Central memory CD8-positive, alpha-beta T cell (primary cell): ENCODE data around the gene ZNF598.
"Not testable (repeated sequence)": the region's sequence is repeated elsewhere in the genome, so short reads cannot be mapped to it uniquely, and the experiment has no call there.

ENCODE experiments used
- ATAC-seq: fragments of 150-1000 bp; cut with Tn5 transposase; replicated peaks from 2 replicates; pipeline ENCODE4 v1.10.0; 2022; ENCODE audit warnings: mild to moderate bottlenecking, moderate FRiP score, moderate number of reproducible peaks; ENCODE audit not compliant: poor library complexity, severe bottlenecking; ENCODE audit errors: extremely low read depth
- DNase-seq, 2 donors: peaks; one replicate each; pipeline ENCODE4 v3.0.0; 2021; ENCODE audit warnings: low spot score in 2 of 2
- H3K27ac Mint-ChIP-seq: one replicate; pipeline ENCODE4 v1.8.0; 2022; ENCODE audit warnings: low read depth, mild to moderate bottlenecking, moderate library complexity, mixed read lengths
- H3K27me3 Mint-ChIP-seq: one replicate; pipeline ENCODE4 v1.8.0; 2022; ENCODE audit warnings: mixed read lengths
- H3K36me3 Mint-ChIP-seq: one replicate; pipeline ENCODE4 v1.8.0; 2022; ENCODE audit warnings: mild to moderate bottlenecking, moderate library complexity, mixed read lengths; ENCODE audit not compliant: insufficient read depth
- H3K4me1 Mint-ChIP-seq: one replicate; pipeline ENCODE4 v1.8.0; 2022; ENCODE audit warnings: mixed read lengths
- H3K4me3 Mint-ChIP-seq: one replicate; pipeline ENCODE4 v1.8.0; 2022; ENCODE audit warnings: mild to moderate bottlenecking, moderate library complexity, mixed read lengths
- H3K9me3 Mint-ChIP-seq: one replicate; pipeline ENCODE4 v1.8.0; 2022; ENCODE audit warnings: mixed read lengths

Gene ZNF598

DNA sequence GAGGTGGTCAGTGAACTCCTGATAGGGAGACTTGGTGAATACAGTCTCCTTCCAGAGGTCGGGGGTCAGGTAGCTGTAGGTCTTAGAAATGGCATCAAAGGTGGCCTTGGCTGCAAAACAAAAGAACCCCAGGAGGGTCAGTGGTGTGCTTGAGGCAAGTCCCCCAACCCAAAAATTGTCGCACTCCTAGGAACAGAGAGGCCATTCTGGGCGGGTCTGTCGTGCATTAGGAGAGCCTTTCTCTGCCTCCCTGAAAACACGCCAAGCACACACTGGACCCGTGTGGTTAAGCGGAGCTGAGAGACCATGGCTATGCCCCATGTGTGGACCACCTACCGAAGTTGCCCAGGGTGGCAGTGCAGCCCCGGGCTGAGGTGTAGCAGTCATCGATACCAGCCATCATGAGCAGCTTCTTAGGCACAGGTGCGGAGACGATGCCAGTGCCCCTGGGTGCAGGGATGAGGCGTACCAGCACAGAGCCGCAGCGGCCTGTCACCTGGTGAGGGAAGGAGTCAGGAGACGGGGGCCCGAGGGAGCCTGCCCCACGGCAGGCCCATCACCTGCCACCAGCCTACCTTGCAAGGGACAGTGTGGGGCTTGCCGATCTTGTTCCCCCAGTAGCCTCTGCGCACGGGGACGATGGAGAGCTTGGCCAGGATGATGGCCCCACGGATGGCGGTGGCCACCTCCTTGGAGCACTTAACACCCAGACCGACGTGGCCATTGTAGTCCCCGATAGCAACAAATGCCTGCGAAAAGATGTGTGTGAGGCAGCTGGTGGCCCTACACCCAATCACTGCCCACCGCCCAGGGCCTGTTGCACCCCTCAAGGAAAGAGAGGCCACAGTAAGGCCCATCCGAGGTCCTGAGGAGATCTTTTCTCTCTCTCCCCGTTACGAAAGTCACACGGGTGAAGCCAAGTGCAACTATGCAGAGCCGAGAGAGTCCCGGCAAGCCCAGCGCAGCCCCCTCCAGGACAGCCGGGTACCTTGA is 47.2 kb downstream of the ZNF598 start:
- Mint-ChIP-seq H3K27ac (peak overlapping the region; percentile 99), H3K36me3 (peaks cover 57% of the 10 kb centered on the region), H3K4me1 (peaks cover 65% of the 10 kb centered on the region), H3K4me3 (peak overlapping the region; percentile 94)
- H3K9me3 Mint-ChIP-seq, DNase-seq, H3K27me3 Mint-ChIP-seq, ATAC-seq: not testable (repeated sequence)

DNA sequence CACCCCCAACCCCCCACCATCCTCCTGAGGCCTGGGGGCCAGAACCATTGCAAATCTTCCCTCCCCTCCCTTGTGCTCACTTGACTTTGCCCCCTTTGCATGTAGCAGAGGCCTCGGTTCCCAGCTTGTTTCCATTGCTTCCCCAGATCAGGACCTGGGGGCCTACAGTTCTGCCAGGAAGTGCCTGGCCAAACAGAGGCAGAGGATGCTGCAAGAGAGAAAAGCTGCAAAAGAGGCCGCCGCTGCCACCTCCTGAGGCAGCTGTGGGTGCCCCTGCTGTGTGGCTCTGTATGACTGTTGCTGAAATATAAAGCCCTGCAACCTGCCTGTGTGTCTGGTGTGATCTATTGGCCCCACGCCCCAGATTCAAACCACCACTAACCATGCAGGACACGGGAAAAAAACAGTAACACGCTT is 48.0 kb downstream of the ZNF598 start:
- ATAC-seq (no peak), DNase-seq (no peak)
- Mint-ChIP-seq H3K27me3 (no peaks in the 10 kb centered on the region), H3K9me3 (no peaks in the 10 kb centered on the region), H3K36me3 (peaks cover 57% of the 10 kb centered on the region), H3K4me3 (peak overlapping the region; percentile 94), H3K4me1 (peaks cover 65% of the 10 kb centered on the region), H3K27ac (peak overlapping the region; percentile 99)

DNA sequence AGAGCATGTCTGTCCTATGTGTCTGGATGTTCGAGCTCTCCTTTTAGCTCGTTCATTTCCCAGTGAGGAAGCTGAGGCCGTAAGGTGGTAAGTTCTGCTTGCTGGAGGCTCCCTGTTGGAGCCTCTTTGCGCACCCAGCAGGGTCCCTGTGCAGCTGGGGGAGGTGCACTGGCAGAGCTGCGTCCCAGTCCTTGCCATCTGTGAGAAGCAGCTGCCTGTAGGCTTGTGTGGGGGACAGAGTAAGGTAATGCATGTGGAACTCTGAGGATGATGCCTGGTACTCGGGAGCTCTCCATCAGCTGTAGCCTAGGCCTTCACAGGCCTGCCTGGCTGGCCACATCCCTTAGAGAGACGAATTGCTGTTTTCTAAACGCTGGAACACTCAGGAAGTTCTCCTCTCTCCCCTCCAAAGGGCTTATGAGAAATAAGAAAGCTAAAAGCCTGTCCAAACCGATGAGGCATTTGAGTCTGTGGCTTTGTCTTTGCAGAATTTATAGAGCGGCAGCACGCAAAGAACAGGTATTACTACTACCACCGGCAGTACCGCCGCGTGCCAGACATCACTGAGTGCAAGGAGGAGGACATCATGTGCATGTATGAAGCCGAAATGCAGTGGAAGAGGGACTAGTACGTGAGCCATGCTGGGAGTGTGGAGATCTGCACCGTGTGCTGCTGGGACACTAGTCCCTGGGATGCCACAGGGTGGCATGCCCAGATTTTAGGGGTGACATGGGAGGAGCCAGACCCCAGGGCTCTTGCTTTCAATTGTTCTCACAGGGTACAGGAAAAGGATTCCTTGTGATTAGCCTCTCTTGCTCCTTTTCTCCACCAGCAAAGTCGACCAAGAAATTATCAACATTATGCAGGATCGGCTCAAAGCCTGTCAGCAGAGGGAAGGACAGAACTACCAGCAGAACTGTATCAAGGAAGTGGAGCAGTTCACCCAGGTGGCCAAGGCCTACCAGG is 48.7 kb downstream of the ZNF598 start:
- H3K27me3 Mint-ChIP-seq: no peaks in the 10 kb centered on the region
- H3K27ac Mint-ChIP-seq: peak overlapping the region; percentile 99
- DNase-seq (no peak), ATAC-seq (no peak)
- peaks cover 64% of the 10 kb centered on the region for H3K4me1 Mint-ChIP-seq
- H3K9me3 Mint-ChIP-seq: no peaks in the 10 kb centered on the region
- peaks cover 57% of the 10 kb centered on the region for H3K36me3 Mint-ChIP-seq
- peak overlapping the region; percentile 94 for H3K4me3 Mint-ChIP-seq

DNA sequence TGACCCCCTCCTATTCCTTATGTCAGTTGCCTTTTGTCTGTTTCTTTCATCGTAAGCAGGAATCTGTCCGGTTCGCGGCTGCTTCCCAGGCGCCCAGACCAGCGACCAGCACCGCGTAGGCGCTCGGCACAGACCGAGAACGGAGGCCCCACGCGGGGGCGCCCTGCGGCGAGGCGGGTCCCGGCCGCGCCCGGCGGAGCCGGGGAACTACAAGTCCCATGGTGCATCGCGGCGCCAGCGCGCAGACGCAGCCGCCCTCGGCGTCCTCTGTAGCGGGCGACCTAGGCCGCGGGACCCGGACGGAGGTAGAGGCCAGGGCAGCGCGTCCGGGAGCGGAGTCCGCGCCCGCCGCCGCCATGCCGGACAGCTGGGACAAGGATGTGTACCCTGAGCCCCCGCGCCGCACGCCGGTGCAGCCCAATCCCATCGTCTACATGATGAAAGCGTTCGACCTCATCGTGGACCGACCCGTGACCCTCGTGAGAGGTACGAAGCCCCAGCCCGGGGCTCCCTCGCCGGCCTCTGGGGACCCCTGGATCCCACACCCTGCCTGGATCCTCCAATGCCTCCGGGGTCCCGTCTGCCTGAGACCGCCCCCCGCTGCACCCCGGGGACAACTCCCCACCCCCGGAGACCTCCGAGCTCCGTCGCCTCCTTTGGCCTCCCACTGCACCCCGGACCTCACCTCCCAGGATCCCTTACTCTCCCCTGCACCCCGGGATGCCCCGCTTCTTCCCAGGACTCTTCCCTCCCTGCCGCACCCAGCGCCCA is 50.2 kb downstream of the ZNF598 start, which contains the start of gene NDUFB10:
NDUFB10 (plus strand) TSS at position 270 of the 771 bp plus-strand sequence; CDS start at position 357, 87 bp downstream.
- Mint-ChIP-seq H3K27ac (peak within 1 kb of the TSS; percentile 99), H3K36me3 (peaks cover 45% of the 10 kb centered on the region), H3K9me3 (no peaks in the 10 kb centered on the region), H3K27me3 (no peaks in the 10 kb centered on the region), H3K4me3 (peak within 1 kb of the TSS; percentile 94), H3K4me1 (peaks cover 51% of the 10 kb centered on the region)
- peak; percentile 65 for ATAC-seq
- peak; percentile 78 to 87 for DNase-seq

DNA sequence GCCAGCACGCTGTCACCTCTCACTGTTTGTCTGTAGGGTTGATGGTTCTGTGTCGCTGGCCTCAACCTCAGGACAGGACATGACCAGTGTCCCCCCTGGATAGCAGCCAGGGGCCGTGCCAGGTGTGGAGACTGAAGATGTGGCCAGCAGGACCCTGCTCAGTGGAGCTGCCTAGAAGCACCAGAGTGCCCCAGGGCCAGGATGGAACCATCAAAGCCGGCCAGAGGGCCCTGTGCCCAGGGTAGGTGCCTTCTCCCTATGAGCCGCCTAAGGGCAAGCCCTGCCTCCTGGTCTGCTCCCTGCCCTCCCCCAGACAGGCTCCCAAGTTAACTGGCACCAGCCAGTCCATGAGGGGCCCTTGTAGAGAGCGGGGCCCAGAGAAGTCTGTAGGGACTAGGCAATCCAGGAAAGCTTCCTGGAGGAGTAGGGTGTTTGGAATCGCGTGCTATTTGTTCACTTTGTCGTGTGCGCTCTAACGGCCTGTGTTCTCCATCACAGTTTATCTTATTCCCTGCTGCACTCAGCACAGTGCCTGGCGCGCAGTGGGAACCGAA is 50.8 kb downstream of the ZNF598 start:
- H3K27me3 Mint-ChIP-seq: no peaks in the 10 kb centered on the region

DNA sequence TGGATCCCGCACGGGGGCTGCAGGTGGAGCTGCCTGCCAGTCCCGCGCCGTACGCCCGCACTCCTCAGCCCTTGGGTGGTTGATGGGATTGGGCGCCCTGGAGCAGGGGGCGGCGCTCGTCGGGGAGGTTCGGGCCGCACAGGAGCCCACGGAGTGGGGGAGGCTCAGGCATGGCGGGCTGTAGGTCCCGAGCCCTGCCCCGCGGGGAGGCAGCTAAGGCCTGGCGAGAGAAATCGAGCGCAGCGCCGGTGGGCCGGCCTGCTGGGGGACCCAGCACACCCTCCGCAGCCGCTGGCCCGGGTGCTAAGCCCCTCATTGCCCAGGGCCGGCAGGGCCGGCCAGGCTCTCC is 51.5 kb downstream of the ZNF598 start:
- not testable (repeated sequence) for H3K9me3 Mint-ChIP-seq, H3K4me3 Mint-ChIP-seq, H3K27me3 Mint-ChIP-seq

More for the DNA sequence above, 50.8 kb downstream of the ZNF598 start:
- peak overlapping the region; percentile 44 for H3K27ac Mint-ChIP-seq
- H3K36me3 Mint-ChIP-seq: peaks cover 39% of the 10 kb centered on the region
- H3K9me3 Mint-ChIP-seq: no peaks in the 10 kb centered on the region
- H3K4me3 Mint-ChIP-seq: peak overlapping the region; percentile 94
- ATAC-seq (no peak), DNase-seq (no peak)
- H3K4me1 Mint-ChIP-seq: peaks cover 44% of the 10 kb centered on the region

DNA sequence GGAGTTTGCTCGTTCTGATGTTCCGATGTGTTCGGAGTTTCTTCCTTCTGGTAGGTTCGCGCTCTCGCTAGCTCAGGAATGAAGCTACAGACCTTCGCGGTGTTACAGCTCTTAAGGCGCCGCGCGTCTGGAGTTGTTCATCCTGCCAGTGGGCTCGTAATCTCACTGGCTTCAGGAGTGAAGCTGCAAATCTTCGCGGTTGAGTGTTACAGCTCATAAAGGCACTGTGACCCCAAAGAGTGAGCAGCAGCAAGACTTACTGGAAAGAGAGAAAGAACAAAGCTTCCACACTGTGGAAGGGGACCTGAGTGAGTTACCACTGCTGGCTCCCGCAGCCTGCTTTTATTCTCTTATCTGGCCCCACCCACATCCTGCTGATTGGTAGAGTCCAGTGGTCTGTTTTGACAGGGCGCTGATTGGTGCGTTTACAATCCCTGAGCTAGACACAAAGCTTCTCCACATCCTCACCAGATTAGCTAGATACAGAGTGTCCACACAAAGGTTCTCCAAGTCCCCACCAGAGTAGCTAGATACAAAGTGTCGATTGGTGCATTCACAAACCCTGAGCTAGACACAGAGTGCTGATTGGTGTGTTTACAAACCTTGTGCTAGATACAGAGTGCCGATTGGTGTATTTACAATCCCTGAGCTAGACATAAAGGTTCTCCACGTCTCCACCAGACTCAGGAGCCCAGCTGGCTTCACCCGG is 52.0 kb downstream of the ZNF598 start:
- not testable (repeated sequence) for H3K27ac Mint-ChIP-seq, H3K27me3 Mint-ChIP-seq, ATAC-seq, DNase-seq, H3K4me3 Mint-ChIP-seq, H3K9me3 Mint-ChIP-seq
- H3K36me3 Mint-ChIP-seq: peaks cover 27% of the 10 kb centered on the region
- H3K4me1 Mint-ChIP-seq: peaks cover 33% of the 10 kb centered on the region

More for the DNA sequence above, 51.5 kb downstream of the ZNF598 start:
- peaks cover 38% of the 10 kb centered on the region for H3K4me1 Mint-ChIP-seq
- H3K36me3 Mint-ChIP-seq: peaks cover 32% of the 10 kb centered on the region
- H3K27ac Mint-ChIP-seq, DNase-seq, ATAC-seq: not testable (repeated sequence)

DNA sequence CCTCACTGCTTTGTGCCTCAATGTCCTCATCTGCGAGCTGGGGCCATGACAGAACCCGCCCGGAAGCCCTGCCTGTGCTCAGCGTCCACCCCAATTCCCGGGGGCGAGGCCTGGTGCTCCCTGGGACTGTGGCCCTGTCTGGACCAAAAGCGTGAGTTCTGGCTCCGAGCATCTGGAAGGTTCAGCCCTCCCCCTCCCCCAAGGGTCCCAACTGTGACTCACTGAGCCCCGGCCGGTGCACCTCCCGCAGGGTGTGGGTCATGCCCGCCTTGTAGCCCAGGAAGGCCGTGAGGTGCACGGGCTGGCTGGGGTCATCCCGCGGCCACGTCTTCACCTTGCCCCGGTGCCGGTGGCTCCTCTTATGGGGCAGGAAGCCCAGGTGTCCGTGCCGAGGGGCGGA is 55.9 kb downstream of the ZNF598 start:
- Mint-ChIP-seq H3K27me3 (no peaks in the 10 kb centered on the region), H3K27ac (no peak overlapping the region), H3K4me3 (no peak overlapping the region), H3K4me1 (no peaks in the 10 kb centered on the region), H3K36me3 (no peaks in the 10 kb centered on the region), H3K9me3 (no peaks in the 10 kb centered on the region)
- no peak for ATAC-seq
- no peak for DNase-seq

DNA sequence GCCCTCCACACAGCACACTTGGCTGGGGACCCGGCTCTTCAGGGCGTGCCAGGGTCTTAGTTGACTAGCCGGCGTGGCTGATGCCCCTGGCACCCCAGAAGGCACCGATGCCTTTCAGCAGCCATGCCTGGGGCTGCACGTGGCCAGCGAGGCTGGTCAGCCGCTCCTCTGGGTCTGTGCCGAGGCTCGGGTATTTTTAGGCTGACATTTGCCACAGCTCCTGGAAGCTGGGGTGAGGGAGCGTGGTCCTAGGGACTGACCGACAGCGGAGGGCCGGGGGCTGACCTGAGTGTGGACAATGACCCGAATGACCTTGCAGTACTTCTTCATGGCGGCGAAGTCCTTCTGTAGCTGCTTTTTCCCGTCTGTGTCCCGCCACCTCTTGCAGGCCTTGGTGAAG is 59.1 kb downstream of the ZNF598 start:
- H3K36me3 Mint-ChIP-seq: no peaks in the 10 kb centered on the region

DNA sequence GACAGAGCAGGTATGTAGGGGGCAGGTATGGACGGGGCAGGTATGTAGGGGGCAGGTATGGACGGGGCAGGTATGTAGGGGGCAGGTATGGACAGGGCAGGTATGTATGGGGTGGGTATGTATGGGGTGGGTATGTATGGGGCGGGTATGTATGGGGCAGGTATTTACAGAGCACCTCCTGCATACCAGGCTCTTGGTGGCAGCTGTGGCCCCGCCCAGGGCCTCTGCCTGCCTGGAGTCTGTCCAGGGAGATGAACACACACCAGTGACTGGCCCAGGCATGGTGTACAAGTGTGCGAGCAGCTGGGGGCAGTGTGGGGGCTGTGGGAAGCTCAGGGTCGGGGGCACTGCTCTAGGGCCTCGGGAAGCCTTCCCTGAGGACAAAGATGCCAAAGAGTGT is 59.6 kb downstream of the ZNF598 start:
- ATAC-seq (no peak), DNase-seq (no peak)
- H3K9me3 Mint-ChIP-seq: no peaks in the 10 kb centered on the region
- H3K4me1 Mint-ChIP-seq: no peaks in the 10 kb centered on the region
- no peak overlapping the region for H3K27ac Mint-ChIP-seq
- H3K27me3 Mint-ChIP-seq: no peaks in the 10 kb centered on the region
- no peak overlapping the region for H3K4me3 Mint-ChIP-seq
- no peaks in the 10 kb centered on the region for H3K36me3 Mint-ChIP-seq

More for the DNA sequence above, 59.1 kb downstream of the ZNF598 start:
- Mint-ChIP-seq H3K27ac (no peak overlapping the region), H3K9me3 (no peaks in the 10 kb centered on the region), H3K4me1 (no peaks in the 10 kb centered on the region), H3K4me3 (no peak overlapping the region), H3K27me3 (no peaks in the 10 kb centered on the region)
- ATAC-seq (no peak), DNase-seq (no peak)

DNA sequence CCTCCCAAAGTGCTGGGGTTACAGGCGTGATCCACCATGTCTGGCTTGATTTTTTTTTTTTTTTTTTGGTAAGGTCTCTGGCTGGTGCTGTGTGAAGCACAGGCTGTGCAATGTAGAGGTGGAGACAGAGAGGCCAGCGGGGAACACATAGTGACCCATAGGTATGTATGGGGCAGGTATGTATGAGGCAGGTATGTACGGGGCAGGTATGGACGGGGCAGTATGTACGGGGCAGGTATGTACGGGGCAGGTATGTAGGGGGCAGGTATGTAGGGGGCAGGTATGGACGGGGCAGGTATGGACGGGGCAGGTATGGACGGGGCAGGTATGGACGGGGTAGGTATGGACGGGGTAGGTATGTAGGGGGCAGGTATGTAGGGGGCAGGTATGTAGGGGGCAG is 60.1 kb downstream of the ZNF598 start:
- Mint-ChIP-seq H3K9me3 (no peaks in the 10 kb centered on the region), H3K4me3 (no peak overlapping the region), H3K27me3 (no peaks in the 10 kb centered on the region), H3K36me3 (no peaks in the 10 kb centered on the region), H3K4me1 (no peaks in the 10 kb centered on the region), H3K27ac (no peak overlapping the region)
- DNase-seq (no peak), ATAC-seq (no peak)
